ENCODE data around the gene ZFPL1. TPM values are rescaled to one million over a fixed set of nuclear protein-coding genes. Genes with fewer than 3 reads are reported as not detected.
"Not testable (repeated sequence)": the region's sequence is repeated elsewhere in the genome, so short reads cannot be mapped to it uniquely, and the experiment has no call there.

ZFPL1 gene
- total and polyA plus RNA-seq, 4 donors: 24.9 to 69.9 (median 33.3) TPM

DNA sequence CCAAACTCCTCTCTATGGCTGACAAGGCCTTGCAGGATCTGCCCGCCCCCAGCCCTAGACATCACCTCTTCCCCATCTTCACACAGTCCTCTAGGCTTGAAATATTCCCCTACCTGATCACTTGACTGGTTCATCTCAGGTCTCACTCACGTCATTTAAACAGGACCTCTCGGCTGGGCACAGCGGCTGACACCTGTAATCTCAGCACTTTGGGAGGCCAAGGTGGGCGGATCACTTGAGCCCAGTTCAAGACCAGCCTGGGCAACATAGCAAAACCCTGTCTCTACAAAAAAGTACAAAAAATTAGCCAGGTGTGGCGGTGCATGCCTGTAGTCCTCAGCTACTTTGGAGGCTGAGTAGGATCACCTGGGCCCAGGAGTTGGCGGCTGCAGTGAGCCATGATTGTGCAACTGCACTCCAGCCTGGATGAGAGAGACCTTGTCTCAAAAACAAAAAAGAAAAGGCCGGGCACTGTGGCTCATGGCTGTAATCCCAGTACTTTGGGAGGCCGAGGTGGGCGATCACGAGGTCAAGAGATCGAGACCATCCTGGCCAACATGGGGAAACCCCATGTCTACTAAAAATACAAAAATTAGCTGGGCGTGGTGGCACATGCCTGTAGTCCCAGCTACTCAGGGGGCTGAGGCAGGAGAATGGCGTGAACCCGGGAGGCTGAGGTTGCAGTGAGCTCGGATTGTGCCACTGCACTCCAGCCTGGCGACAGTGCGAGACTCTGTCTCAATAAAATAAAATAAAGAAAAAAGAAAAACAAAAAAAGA is 35.1 kb downstream of the ZFPL1 start:
- not testable (repeated sequence) for H3K36me3 ChIP-seq (ENCODE audit: control insufficient read depth in 1 of 2, insufficient read depth in 2 of 2, low read length in 1 of 2); H3K27ac ChIP-seq (ENCODE audit: low read depth in 1 of 2, low read length in 2 of 2); H3K27me3 ChIP-seq (ENCODE audit: control insufficient read depth in 1 of 2, insufficient read depth in 2 of 2, low read length in 1 of 2); DNase-seq; H3K9me3 ChIP-seq (ENCODE audit: control insufficient read depth, low read length); H3K4me1 ChIP-seq (ENCODE audit: control insufficient read depth in 1 of 2, insufficient read depth in 2 of 2, low read length in 2 of 2); H3K4me3 ChIP-seq (ENCODE audit: low read length in 2 of 2); ATAC-seq (ENCODE audit: low FRiP score)
- 86 to 88% methylated on average over 18 of the region's 18 CpGs for WGBS, 2 donors
- intact Hi-C loops (cut with DNase I): loop anchor here in 1 of 2 donors (5.0 kb wide), 1 partner anchor 107 kb away; the partner anchor contains the start of gene ARL2

DNA sequence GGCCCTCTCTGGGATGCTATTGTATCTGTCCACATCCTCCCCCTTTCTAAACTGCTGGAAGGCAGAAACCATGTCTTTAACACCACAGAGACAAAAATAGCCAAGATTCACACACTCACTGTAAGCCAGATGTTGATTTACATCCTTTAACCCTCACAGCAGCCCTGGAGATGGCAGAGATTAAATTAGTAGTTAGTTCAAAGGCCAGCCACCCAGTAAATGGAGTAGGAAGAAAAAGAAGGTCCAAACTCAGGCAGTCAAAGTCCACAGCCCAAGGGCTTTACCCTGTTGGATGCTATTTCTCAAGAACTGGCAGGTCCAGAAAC is 35.6 kb downstream of the ZFPL1 start:
- ATAC-seq (ENCODE audit: low FRiP score) (no peak), DNase-seq (no peak)
- intact Hi-C loops (cut with DNase I): loop anchor here in 1 of 2 donors (5.0 kb wide), 1 partner anchor 107 kb away; the partner anchor contains the start of gene ARL2
- H3K27me3 ChIP-seq (ENCODE audit: control insufficient read depth in 1 of 2, insufficient read depth in 2 of 2, low read length in 1 of 2): no peaks in the 10 kb centered on the region
- no peaks in the 10 kb centered on the region for H3K9me3 ChIP-seq (ENCODE audit: control insufficient read depth, low read length)
- no peaks in the 10 kb centered on the region for H3K36me3 ChIP-seq (ENCODE audit: control insufficient read depth in 1 of 2, insufficient read depth in 2 of 2, low read length in 1 of 2)
- H3K27ac ChIP-seq (ENCODE audit: low read depth in 1 of 2, low read length in 2 of 2): no peak overlapping the region
- no peaks in the 10 kb centered on the region for H3K4me1 ChIP-seq (ENCODE audit: control insufficient read depth in 1 of 2, insufficient read depth in 2 of 2, low read length in 2 of 2)
- H3K4me3 ChIP-seq (ENCODE audit: low read length in 2 of 2): no peak overlapping the region

DNA sequence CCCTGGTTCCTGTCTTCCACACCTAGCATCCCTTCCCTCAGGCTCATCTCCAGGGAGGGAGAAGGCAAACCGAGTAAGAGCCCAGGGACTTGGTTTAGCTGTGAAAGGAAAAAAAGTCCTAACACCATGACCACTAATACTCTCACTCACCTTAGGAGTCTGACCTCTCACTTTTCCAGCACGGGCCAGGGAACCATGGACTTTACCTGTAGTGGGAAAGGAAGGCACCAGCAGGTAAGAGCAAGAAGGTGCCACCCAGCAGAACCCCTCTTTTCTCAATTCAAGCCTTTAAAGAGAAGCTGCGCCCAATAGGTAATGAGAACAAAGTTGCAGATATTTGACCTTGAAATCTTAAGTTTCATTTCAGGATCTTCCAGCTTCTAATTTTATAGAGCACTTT is 36.8 kb downstream of the ZFPL1 start:
- Histone ChIP-seq H3K27me3 (ENCODE audit: control insufficient read depth in 1 of 2, insufficient read depth in 2 of 2, low read length in 1 of 2) (no peaks in the 10 kb centered on the region), H3K9me3 (ENCODE audit: control insufficient read depth, low read length) (no peaks in the 10 kb centered on the region), H3K27ac (ENCODE audit: low read depth in 1 of 2, low read length in 2 of 2) (no peak overlapping the region), H3K4me3 (ENCODE audit: low read length in 2 of 2) (peak overlapping the region in 1 of 2 donors; percentile 82), H3K36me3 (ENCODE audit: control insufficient read depth in 1 of 2, insufficient read depth in 2 of 2, low read length in 1 of 2) (no peaks in the 10 kb centered on the region), H3K4me1 (ENCODE audit: control insufficient read depth in 1 of 2, insufficient read depth in 2 of 2, low read length in 2 of 2) (no peaks in the 10 kb centered on the region)
- ATAC-seq (ENCODE audit: low FRiP score) (no peak), DNase-seq (no peak)
- 83 to 84% methylated on average over 3 of the region's 3 CpGs for WGBS, 2 donors
- intact Hi-C loops (cut with DNase I): loop anchor here in 1 of 2 donors (5.0 kb wide), 1 partner anchor 39 kb away; the partner anchor contains the start of genes CDCA5 and ZFPL1

DNA sequence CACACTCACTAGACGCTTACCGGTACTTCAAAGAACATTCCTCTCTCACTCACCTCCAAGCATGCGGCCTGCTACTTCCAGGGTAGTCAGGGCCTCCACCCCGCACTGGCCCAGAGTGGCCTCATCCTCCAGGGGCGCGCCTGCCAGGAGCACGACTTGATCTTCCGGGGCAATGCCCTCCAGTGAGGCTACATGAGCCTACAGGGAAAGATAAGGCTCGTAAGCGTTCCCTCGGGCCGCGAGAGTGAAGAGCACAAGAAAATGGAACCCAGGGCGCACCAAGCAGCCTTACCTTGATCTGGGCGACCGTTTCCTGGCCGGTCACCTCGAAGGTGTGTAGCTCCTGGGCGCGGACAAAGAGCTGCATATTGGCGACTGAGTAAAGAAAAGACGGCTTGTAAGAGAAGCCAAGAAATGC is 37.4 kb downstream of the ZFPL1 start:
- no peaks in the 10 kb centered on the region for H3K4me1 ChIP-seq (ENCODE audit: control insufficient read depth in 1 of 2, insufficient read depth in 2 of 2, low read length in 2 of 2)
- peak overlapping the region; percentile 83 to 91 for H3K27ac ChIP-seq (ENCODE audit: low read depth in 1 of 2, low read length in 2 of 2)
- 2 to 5% methylated on average over 22 of the region's 22 CpGs for WGBS, 2 donors
- peak overlapping the region; percentile 72 to 82 for H3K4me3 ChIP-seq (ENCODE audit: low read length in 2 of 2)
- H3K27me3 ChIP-seq (ENCODE audit: control insufficient read depth in 1 of 2, insufficient read depth in 2 of 2, low read length in 1 of 2): no peaks in the 10 kb centered on the region
- no peaks in the 10 kb centered on the region for H3K9me3 ChIP-seq (ENCODE audit: control insufficient read depth, low read length)
- intact Hi-C loops (cut with DNase I): loop anchor here in 1 of 2 donors (5.0 kb wide), 1 partner anchor 39 kb away; the partner anchor contains the start of genes CDCA5 and ZFPL1
- no peak for ATAC-seq (ENCODE audit: low FRiP score)
- no peaks in the 10 kb centered on the region for H3K36me3 ChIP-seq (ENCODE audit: control insufficient read depth in 1 of 2, insufficient read depth in 2 of 2, low read length in 1 of 2)
- DNase-seq: peak in 1 of 2 donors; percentile 78

DNA sequence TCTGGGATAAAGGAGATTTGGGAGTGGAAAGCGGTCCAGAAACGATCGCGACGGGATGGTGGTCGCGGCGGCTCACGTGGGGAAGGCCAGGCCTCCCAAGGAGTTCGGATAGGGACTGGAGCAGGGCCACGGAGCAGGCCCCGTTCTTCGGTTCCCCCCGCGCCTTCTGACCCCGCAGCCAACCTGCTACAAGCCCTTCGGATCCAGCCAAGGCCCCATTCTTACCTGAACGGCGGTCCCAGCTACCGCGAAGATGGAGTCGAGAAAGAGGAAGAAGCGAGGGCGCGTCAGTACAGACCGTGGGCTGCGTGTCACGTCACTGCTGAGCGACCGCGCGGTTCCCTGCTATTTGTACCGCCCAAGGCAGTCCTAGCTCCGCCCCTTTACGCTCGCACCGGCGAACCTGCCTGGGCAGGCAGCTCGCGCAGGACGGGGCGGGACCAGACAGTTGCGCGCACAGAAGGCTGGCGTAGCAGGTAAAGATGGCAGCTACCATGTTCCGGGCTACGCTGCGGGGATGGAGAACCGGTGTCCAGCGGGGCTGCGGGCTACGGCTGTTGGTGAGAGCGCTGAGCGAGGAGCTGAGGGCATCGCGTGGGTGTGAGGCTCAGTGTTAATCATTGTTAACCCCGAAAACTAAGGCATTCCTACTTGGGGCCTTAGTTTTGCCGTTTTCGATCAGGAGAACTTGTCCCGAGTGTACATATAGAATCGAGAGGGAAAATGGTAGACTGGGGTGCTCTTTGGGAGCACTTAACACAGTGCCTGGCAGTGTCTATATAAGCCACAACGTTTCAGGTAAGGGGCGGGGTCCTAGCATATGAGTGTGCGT is 38.1 kb downstream of the ZFPL1 start, which contains the start of the genes FAU and MRPL49:
Gene FAU, minus strand, starts transcription at position 270 of the 832 bp plus-strand sequence. CDS start 321 bp downstream, outside the sequence.
Gene MRPL49, plus strand, starts transcription at position 457 of the 832 bp plus-strand sequence. Its CDS starts 26 bp downstream, at position 483.
- peaks cover 0 to 2% of the 10 kb centered on the region in 2 donors for H3K36me3 ChIP-seq (ENCODE audit: control insufficient read depth in 1 of 2, insufficient read depth in 2 of 2, low read length in 1 of 2)
- peak; percentile 99 for DNase-seq
- intact Hi-C loops (cut with DNase I): loop anchor here in 1 of 2 donors (5.0 kb wide), 1 partner anchor 40 kb away; the partner anchor contains the start of genes CDCA5 and ZFPL1
- peak within 1 kb of the TSS; percentile 72 to 82 for H3K4me3 ChIP-seq (ENCODE audit: low read length in 2 of 2)
- 0 to 1% methylated on average over 52 to 64 of the region's 64 CpGs for WGBS, 2 donors
- H3K4me1 ChIP-seq (ENCODE audit: control insufficient read depth in 1 of 2, insufficient read depth in 2 of 2, low read length in 2 of 2): no peaks in the 10 kb centered on the region
- no peaks in the 10 kb centered on the region for H3K9me3 ChIP-seq (ENCODE audit: control insufficient read depth, low read length)
- peak within 1 kb of the TSS; percentile 83 to 91 for H3K27ac ChIP-seq (ENCODE audit: low read depth in 1 of 2, low read length in 2 of 2)
- ATAC-seq (ENCODE audit: low FRiP score): peak; percentile 94
- H3K27me3 ChIP-seq (ENCODE audit: control insufficient read depth in 1 of 2, insufficient read depth in 2 of 2, low read length in 1 of 2): no peaks in the 10 kb centered on the region

DNA sequence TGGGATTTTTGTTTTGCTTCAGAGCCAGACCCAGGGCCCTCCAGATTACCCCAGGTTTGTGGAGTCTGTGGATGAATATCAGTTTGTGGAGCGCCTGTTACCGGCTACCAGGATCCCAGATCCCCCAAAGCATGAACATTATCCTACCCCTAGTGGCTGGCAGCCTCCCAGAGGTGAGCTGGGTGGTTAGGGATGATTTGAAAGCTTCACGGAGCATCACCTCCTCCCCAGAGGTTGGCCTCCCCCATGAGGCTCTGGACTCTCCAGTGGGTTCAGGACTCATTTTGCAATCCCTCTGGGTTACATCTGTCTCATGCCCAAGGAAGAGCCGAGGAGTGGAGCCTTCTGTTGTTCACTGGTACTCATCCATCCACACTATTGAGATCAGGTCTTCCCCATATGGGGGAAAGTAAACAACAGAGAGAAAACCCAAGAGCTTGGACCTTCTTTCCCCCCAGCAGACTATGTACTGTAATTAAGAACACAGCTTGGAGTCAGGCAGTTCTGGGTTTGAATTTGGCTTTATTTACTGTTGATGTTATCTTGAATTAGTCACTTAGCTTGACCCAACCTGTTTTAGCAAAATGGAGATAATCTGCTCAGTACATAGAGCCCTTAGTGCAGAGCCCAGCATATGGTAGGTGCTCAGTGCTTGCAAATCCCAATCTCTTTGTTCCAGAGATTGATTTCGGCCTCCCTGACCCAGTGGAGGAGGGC is 40.6 kb downstream of the ZFPL1 start:
- no peaks in the 10 kb centered on the region for H3K27me3 ChIP-seq (ENCODE audit: control insufficient read depth in 1 of 2, insufficient read depth in 2 of 2, low read length in 1 of 2)
- no peak overlapping the region for H3K4me3 ChIP-seq (ENCODE audit: low read length in 2 of 2)
- H3K9me3 ChIP-seq (ENCODE audit: control insufficient read depth, low read length): no peaks in the 10 kb centered on the region
- no peak for DNase-seq
- H3K36me3 ChIP-seq (ENCODE audit: control insufficient read depth in 1 of 2, insufficient read depth in 2 of 2, low read length in 1 of 2): peaks cover 6 to 7% of the 10 kb centered on the region in 2 donors
- no peak overlapping the region for H3K27ac ChIP-seq (ENCODE audit: low read depth in 1 of 2, low read length in 2 of 2)
- intact Hi-C loops (cut with DNase I): loop anchor here in 1 of 2 donors (5.0 kb wide), 1 partner anchor 42 kb away; the partner anchor contains the start of genes CDCA5 and ZFPL1
- ATAC-seq (ENCODE audit: low FRiP score): no peak
- WGBS, 2 donors: 90 to 94% methylated on average over 5 of the region's 5 CpGs
- no peaks in the 10 kb centered on the region for H3K4me1 ChIP-seq (ENCODE audit: control insufficient read depth in 1 of 2, insufficient read depth in 2 of 2, low read length in 2 of 2)

DNA sequence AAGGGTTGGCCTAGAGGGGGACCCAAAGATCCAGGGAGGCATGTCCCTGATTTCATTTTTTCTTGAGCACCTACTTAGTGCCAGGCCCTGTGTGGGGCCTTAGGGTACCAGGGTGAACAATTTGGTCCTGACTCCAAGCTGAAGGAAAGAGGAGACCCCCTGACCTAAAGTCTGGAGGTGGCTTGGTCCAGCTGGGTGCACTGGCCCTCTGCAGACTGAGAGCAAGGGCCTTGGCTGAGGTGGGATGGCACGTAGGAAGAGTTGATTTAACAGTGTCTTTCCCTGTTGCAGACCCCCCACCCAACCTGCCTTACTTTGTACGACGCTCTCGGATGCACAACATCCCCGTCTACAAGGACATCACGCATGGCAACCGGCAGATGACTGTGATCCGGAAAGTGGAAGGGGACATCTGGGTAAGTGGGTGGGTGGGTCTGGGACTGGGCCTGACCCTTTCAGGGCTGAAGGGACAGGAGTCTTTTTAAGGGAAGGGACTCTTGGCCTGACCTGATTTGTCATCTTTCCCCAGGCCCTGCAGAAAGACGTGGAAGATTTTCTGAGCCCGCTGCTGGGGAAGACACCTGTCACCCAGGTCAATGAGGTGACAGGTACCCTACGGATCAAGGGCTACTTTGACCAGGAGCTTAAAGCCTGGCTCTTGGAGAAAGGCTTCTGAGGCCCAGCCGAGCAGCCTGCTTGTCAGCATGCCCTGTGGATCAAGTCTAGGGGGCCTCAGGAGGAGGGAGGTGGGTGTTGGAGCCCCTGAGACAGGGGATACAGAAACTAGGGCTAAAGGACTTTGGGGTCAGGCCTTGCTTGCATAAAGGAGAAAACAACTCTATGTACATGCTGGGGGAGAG is 41.4 kb downstream of the ZFPL1 start:
- Histone ChIP-seq H3K36me3 (ENCODE audit: control insufficient read depth in 1 of 2, insufficient read depth in 2 of 2, low read length in 1 of 2) (peaks cover 7 to 9% of the 10 kb centered on the region in 2 donors), H3K27me3 (ENCODE audit: control insufficient read depth in 1 of 2, insufficient read depth in 2 of 2, low read length in 1 of 2) (no peaks in the 10 kb centered on the region), H3K4me3 (ENCODE audit: low read length in 2 of 2) (no peak overlapping the region), H3K27ac (ENCODE audit: low read depth in 1 of 2, low read length in 2 of 2) (no peak overlapping the region), H3K4me1 (ENCODE audit: control insufficient read depth in 1 of 2, insufficient read depth in 2 of 2, low read length in 2 of 2) (no peaks in the 10 kb centered on the region), H3K9me3 (ENCODE audit: control insufficient read depth, low read length) (no peaks in the 10 kb centered on the region)
- 86% methylated on average over 12 of the region's 12 CpGs for WGBS, 2 donors
- ATAC-seq (ENCODE audit: low FRiP score) (no peak), DNase-seq (no peak)
- intact Hi-C loops (cut with DNase I): no loop called here
